ENCODE data around the gene NPPB. TPM values are rescaled to one million over a fixed set of nuclear protein-coding genes. Genes with fewer than 3 reads are reported as not detected.

Gene NPPB
- total RNA-seq, 1 experiment from 2014 or later: 0.35 TPM

- Mint-ChIP-seq H3K4me1 (no peaks in the 10 kb centered on the region), H3K36me3 (ENCODE audit: insufficient read depth in 1 of 3, low read depth in 3 of 3) (peaks cover 19 to 80% (median 42%) of the 10 kb centered on the region in 3 experiments; a peak in 6 of 7 replicates), H3K27me3 (ENCODE audit: low read depth) (no peaks in the 10 kb centered on the region), H3K4me3 (no peak overlapping the region), H3K9me3 (no peaks in the 10 kb centered on the region), H3K27ac (no peak overlapping the region; a peak in 1 of 7 replicates)
- no peak for DNase-seq
- Histone ChIP-seq H3K27ac (ENCODE audit: insufficient read length, low read depth, low read length) (no peak overlapping the region), H3K9me3 (ENCODE audit: control insufficient read depth, low read depth, low read length) (no peaks in the 10 kb centered on the region), H3K27me3 (ENCODE audit: insufficient read depth, low read length) (no peaks in the 10 kb centered on the region), H3K56ac (ENCODE audit: insufficient read length, low read depth, low read length) (no peak overlapping the region), H3K9ac (ENCODE audit: extremely low read depth, insufficient read length, low read length) (no peak overlapping the region), H2AK5ac (ENCODE audit: insufficient read length, low read length) (no peak overlapping the region), H3K4me2 (ENCODE audit: insufficient read depth, insufficient read length, low read length) (no peak overlapping the region), H2AFZ (ENCODE audit: low read length) (no peak overlapping the region), H4K5ac (ENCODE audit: insufficient read length, low read depth, low read length) (no peak overlapping the region), H3K23me2 (ENCODE audit: insufficient read length, low read depth, low read length, poor library complexity, severe bottlenecking) (no peaks in the 10 kb centered on the region), H3K23ac (ENCODE audit: insufficient read length, low read depth, low read length) (no peak overlapping the region), H2BK120ac (ENCODE audit: low read depth, low read length, poor library complexity, severe bottlenecking) (no peak overlapping the region), H3K79me2 (ENCODE audit: insufficient read depth, low read length) (no peaks in the 10 kb centered on the region), H3K4ac (ENCODE audit: low read depth, low read length) (no peak overlapping the region), H4K20me1 (ENCODE audit: control insufficient read depth, insufficient read depth, insufficient read length) (peaks cover 2% of the 10 kb centered on the region), H2BK15ac (ENCODE audit: low read depth, low read length) (no peak overlapping the region), H4K8ac (replicated peaks; ENCODE audit: insufficient read length, low read depth, low read length) (no peak overlapping the region), H3K14ac (ENCODE audit: insufficient read depth, low read length) (no peak overlapping the region), H2BK12ac (ENCODE audit: insufficient read length, low read depth, low read length) (no peak overlapping the region), H4K91ac (ENCODE audit: insufficient read length, low read depth, low read length) (no peak overlapping the region), H3K79me1 (ENCODE audit: insufficient read depth, low read depth, low read length, poor library complexity, severe bottlenecking) (no peaks in the 10 kb centered on the region), H3T11ph (ENCODE audit: low read length) (no peak overlapping the region), H2BK20ac (ENCODE audit: low read depth, low read length, poor library complexity, severe bottlenecking) (no peak overlapping the region), H2BK5ac (ENCODE audit: insufficient read length, low read length) (no peak overlapping the region), H3K4me1 (ENCODE audit: insufficient read depth, low read length) (no peaks in the 10 kb centered on the region), H3K18ac (ENCODE audit: insufficient read length, low read depth, low read length) (no peak overlapping the region)
- no CpG with 5 or more reads among the region's 17 CpGs for WGBS (ENCODE audit: extremely low coverage, insufficient read length, low lambda C conversion rate)
- no peak for TF ChIP-seq CTCF (conservative IDR thresholded peaks at IDR 0.05)
Observed at GRCh38 chr1:11823366-11824137, 35.2 kb downstream of the NPPB start.
